Testis (tissue), 3 donors: ENCODE results near the gene HNMT. TPM values are rescaled to one million over a fixed set of nuclear protein-coding genes. Genes with fewer than 3 reads are reported as not detected.

ENCODE experiments used
- DNase-seq: peaks from one replicate; pipeline ENCODE4 v3.0.0-alpha.2; 2019
- H3K27ac ChIP-seq, 2 donors: fragments of 200-600 bp; sonication (generic); one replicate each; pipeline ENCODE4 v1.5.1; 2019
- H3K27me3 ChIP-seq: fragments of 200-600 bp; sonication (generic); one replicate; pipeline ENCODE4 v1.5.1; 2019
- H3K36me3 ChIP-seq: fragments of 200-600 bp; sonication (generic); one replicate; pipeline ENCODE4 v1.5.1; 2017; ENCODE audit warnings: low read depth; ENCODE audit errors: missing control alignments
- H3K4me1 ChIP-seq: fragments of 200-600 bp; sonication (generic); one replicate; pipeline ENCODE4 v1.5.1; 2019
- H3K4me3 ChIP-seq, 2 donors: fragments of 200-600 bp; sonication (generic); one replicate each; pipeline ENCODE4 v1.5.1; 2017 to 2019
- H3K9me3 ChIP-seq: fragments of 200-600 bp; sonication (generic); one replicate; pipeline ENCODE4 v1.5.1; 2017
- CTCF ChIP-seq, 3 experiments: fragments of 450-650 bp in 2 of 3; fragments of 200-600 bp in 1 of 3; sonication (generic) in 1 of 3; IDR thresholded peaks; one replicate each; pipeline ENCODE4 v1.5.1; 2016 to 2019; ENCODE audit warnings: antibody characterized with exemption in 3 of 3, mild to moderate bottlenecking in 2 of 3, moderate library complexity in 1 of 3
- POLR2A ChIP-seq: fragments of 450-650 bp; IDR thresholded peaks from one replicate; pipeline ENCODE4 v1.6.1; 2017; ENCODE audit warnings: antibody characterized with exemption, mild to moderate bottlenecking, moderate library complexity
- WGBS, 2 donors: methylation state at CpG; one replicate each; pipeline ENCODE4 v1.1.5; 2018; 5-methylcytosine and 5-hydroxymethylcytosine counted together
- intact Hi-C: fragments of 100-400 bp; cut with DNase I; formaldehyde crosslinking; loops from one replicate; pipeline ENCODE4 v1.15.1; 2023; ENCODE audit warnings: low total_unique reads
- polyA plus RNA-seq: library from polyadenylated mRNA; stranded (reverse); fragments of 350-450 nt; fragmentation: Illumina TruSeq; extraction: RNeasy Lipid Tissue Mini Kit (QIAGEN cat#74804); gene quantifications from one replicate; pipeline ENCODE4 v1.2.3, GENCODE V29; 2014; ENCODE audit warnings: low read depth, low replicate concordance; ENCODE audit not compliant: insufficient read depth
- total RNA-seq, 2 donors: library from RNA; depleted of rRNA; stranded (reverse); fragments of >200 nt; gene quantifications; one replicate each; pipeline ENCODE4 v1.2.3, GENCODE V29; 2016

The HNMT gene
- total and polyA plus RNA-seq, 3 donors from 2014 or later, result 13.6 to 20.8 (median 15.7) TPM

GRCh38 chr2:138061961-138062360 is 97.7 kb downstream of the HNMT start:
- WGBS, 2 donors, result 87 to 97% methylated on average over 2 of the region's 2 CpGs

GRCh38 chr2:138063181-138063580 is 98.9 kb downstream of the HNMT start:
- intact Hi-C loops, result no loop called here
- no peak for TF ChIP-seq CTCF (IDR thresholded peaks at IDR 0.05)
- no peak for TF ChIP-seq POLR2A
- DNase-seq, result no peak
- H3K9me3 ChIP-seq, result no peaks in the 10 kb centered on the region
- H3K4me1 ChIP-seq, result no peaks in the 10 kb centered on the region
- no peaks in the 10 kb centered on the region for H3K27me3 ChIP-seq
- H3K4me3 ChIP-seq, result no peak overlapping the region
- no peaks in the 10 kb centered on the region for H3K36me3 ChIP-seq
- 94 to 96% methylated on average over 2 of the region's 2 CpGs for WGBS, 2 donors
- H3K27ac ChIP-seq, result no peak overlapping the region

More at GRCh38 chr2:138061961-138062360, 97.7 kb downstream of the HNMT start:
- no peak overlapping the region for H3K4me3 ChIP-seq
- H3K27ac ChIP-seq, result no peak overlapping the region
- no peak for TF ChIP-seq CTCF (IDR thresholded peaks at IDR 0.05)
- TF ChIP-seq POLR2A, result no peak
- no peaks in the 10 kb centered on the region for H3K4me1 ChIP-seq
- H3K9me3 ChIP-seq, result no peaks in the 10 kb centered on the region
- intact Hi-C loops, result no loop called here
- no peak for DNase-seq
- no peaks in the 10 kb centered on the region for H3K27me3 ChIP-seq
- no peaks in the 10 kb centered on the region for H3K36me3 ChIP-seq
